HG02678 (cell line): Measurements from ENCODE around the gene SGO2.
"Not testable (repeated sequence)": the region's sequence is repeated elsewhere in the genome, so short reads cannot be mapped to it uniquely, and the experiment has no call there.

Source experiments
- ATAC-seq: cut with Tn5 transposase; IDR thresholded peaks from one replicate; pipeline ENCODE4 v1.9.1; 2021; ENCODE audit warnings: mild to moderate bottlenecking, moderate library complexity; ENCODE audit not compliant: unreplicated experiment

Gene SGO2

DNA sequence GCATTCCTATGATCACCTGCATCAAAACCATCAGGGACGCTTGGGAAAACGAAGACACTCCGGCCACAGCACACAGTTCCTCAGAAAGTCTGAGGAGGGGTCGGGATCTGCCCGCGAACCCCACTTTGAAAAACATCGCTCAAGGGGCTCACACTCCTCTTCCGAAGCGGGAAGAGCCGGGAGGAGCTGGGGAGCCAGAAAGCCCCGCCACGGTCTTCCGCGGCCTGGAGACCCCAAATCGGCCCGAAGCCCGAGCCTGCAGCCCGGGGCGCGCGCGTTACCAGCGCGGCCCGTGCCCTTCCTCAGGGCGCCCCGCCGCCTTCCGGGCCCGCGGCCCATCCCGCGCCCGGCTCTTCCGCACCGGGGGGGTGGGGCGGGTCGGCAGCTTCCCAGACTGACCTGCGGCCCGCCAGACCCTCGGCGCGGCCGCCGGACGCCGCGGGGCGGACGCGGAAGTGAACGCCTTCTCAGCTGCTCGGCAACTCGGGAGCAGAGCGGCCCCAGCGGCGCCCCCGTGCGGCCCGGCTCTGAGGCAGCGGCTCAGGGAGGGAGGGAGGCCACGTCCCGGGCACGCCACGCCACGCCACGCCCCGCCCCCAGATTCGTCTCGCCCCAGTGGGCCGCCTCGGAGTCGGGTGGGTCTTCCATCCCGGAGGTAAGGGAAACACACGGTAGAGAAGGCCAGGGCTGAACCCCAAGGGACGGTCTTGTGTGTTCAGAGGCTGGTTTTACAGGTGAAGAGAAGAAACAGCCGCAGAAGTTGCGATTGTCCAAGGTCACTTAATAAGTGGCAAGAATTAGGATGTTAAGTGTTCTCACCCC lies 16.2 kb upstream of the SGO2 start, which contains the start of gene KCTD18:
KCTD18 (minus strand) TSS at position 457 of the 822 bp plus-strand sequence. CDS start 3,052 bp downstream, outside the sequence.
- peak; percentile 99 for ATAC-seq

DNA sequence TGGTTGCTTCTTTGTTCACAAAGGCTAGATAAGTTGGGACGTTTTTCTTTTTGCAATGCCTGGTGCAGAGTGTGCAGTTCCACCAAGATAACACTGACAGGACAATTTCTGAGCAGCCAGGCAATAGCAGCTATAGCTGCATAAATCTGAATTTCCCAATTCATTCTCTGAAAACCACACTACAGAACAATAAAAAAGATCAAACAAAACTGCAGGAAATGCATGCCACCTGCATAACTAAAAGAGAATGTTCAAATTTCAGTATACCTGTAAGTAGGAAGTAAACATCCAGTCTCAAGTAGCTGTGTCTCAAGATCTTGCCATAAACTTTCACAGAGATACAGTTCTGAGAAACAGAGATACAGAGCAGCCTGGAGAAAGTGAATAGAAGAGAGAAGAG lies 10.9 kb upstream of the SGO2 start:
- no peak for ATAC-seq

DNA sequence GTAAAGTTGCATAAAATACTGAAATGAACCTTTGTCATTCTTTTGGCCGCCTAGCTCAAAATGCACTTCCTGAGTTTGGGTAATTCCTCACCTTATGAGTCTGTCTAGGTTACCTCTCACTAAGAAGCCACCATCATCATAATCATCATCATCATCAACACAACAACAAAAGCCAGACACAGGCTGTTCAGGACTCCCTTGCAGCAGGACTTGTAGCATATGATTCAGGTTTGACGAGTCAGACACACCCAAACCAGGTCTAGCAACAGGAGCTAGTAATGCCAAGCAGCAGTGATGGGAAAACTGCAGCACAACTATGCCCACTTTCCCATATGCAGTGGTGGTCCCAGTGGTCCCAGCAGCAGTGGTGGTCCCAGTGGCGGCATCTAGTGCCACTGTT lies 2.8 kb upstream of the SGO2 start:
- no peak for ATAC-seq

DNA sequence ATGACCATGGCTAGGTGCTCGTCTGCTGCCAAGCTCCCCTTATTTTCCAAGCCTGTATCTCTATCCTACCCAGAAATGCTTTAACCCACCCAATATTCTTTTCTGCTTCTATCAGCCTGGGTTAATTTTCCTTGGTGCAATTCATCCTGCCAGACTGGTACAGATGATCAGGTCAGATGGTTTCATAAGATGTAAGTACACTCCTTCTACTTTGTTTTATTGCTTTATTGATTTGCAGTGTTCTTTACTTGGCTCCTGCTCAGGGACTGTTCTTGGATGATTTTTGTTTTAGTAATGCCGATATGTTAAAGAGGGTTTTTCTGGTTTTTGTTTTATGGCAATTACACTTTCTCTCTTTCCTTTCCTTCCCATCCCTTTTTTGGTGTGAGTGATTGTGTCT lies 2.4 kb upstream of the SGO2 start:
- ATAC-seq: no peak

DNA sequence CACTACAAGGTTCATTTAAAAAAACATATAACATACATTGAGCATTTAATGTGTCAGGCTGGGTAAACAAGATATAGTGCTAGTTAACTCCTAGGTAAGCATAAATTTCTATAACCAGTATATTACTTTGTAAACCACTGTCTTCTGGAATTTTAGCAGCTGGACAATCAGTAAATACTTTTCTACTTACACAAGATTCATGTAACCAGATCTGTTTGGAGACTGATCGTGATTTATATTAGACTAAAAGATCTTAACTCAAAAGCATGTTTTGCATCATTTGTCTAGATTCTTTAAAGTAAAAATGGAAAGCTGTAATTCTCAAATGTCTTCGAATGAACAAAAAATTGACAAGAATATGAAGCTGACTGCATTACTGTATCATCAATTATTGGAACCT lies 941 bp upstream of the SGO2 start:
- ATAC-seq: no peak

DNA sequence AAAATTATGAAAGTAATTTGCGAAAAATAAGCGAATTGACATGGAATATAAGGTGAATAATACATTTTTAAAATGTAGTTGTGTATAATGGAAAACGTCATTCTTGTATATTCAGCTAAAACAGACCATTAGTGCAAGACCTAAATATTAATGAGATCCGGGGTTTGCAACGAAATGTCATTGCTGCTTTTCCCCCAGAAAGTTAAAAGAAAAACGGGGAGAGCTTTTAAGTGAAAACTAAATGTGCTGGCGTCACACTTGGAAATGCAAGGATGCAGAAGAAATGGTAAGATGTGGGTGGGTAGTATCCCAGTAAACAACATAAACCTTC lies 491 bp upstream of the SGO2 start:
- ATAC-seq: no peak

DNA sequence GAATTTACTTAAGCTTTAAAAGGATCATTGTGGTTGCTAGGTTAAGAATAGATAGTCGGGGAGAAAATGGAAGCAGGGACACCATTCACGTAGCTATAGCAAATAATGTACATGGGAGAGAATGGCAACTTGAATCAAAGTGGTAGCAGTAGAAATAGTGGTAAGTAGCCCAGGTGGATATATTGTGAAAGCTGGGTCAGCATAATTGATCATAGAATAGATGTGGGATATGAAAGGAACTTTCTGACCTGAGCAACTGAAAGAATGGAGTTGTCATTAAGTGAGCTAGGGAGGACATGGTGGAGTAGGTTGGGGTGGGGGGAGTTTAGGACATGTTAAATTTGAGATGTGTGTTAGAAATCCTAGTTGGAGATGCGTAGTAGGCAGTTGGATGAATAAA lies 2.2 kb downstream of the SGO2 start:
- no peak for ATAC-seq

DNA sequence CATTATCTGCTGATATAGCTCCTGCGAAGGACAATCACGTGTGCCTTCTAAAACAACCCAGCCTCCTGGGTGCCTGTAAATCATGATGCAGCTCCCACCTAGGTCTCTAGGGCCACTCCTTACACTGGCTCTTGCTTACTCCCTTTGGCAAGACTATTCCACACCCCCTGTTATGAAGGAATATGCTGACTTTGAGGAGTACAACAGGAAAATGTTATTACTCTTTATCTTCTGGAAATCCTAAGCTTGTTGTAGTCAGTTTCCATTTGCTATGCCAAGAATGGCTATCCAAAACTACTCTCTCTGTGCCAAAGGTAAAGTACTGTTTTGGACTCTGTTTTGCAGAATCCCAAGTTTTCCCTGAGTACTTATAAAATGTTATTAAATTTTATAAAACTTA lies 7.7 kb downstream of the SGO2 start:
- ATAC-seq: no peak

DNA sequence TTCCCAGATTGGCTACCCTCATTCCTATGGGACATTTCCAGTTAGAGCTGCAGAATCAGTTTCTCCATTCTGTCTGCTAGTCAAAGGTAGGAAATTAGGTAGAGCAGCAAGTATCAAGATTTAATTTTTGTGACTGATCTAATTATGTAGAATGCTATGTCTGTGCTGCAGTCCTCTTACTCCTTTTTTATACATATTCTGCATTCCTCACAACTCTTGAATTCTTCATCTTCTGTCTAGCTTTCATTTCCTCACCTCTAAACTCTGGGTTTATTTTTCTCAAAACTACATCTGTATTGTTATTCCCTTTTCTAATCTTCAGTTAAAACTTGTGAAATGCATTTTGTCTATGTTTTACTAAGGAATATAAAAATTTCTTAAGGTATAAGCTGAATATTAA lies 8.6 kb downstream of the SGO2 start:
- ATAC-seq: no peak

DNA sequence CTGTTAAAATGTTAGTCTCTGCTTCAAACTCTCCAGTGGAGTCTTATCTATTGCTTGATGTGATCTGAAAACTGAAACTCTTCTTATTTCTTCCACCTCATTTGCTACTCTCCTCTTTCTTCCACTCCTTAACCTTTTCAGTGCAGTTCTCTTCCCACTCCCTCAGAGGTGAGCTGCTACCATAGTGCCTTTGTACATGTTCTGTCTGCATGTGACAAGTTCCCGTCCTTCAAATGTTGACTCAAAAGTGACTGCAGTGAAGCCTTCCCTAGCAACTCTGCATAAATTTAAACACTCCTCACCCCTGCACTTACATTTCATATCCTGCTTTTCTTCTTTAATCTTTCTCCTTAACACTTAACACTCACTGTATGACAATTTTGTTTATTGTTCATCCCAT lies 12.1 kb downstream of the SGO2 start:
- ATAC-seq: no peak

DNA sequence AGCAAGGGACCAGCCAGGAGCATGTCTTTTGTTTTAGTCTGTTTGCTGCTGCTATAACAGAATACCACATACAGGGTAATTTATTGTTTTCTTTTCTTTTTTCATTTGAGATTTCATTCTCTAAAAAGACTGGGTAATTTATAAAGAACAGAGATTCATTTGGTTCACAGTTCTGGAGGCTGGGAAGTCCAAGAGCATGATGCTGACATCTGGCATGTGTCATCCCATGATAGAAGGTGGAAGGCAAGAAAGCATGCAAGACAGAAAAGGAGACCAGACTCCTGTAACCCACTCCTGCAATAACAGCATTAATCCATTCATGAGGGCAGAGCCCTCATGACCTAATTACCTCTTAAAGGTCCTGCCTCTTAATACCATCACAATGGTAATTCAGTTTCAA lies 14.8 kb downstream of the SGO2 start:
- ATAC-seq: no peak

DNA sequence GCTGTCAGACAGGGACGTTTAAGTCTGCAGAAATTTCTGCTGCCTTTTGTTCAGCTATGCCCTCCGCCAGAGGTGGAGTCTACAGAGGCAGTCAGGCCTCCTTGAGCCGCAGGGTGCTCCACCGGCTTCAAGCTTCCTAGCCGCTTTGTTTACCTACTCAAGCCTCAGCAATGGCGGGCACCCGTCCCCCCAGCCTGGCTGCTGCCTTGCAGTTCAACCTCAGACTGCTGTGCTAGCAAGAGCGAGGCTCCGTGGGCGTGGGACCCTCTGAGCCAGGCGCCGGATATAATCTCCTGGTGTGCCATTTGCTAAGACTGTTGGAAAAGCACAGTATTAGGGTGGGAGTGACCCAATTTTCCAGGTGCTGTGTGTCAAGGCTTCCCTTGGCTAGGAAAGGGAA lies 40.6 kb downstream of the SGO2 start:
- not testable (repeated sequence) for ATAC-seq

DNA sequence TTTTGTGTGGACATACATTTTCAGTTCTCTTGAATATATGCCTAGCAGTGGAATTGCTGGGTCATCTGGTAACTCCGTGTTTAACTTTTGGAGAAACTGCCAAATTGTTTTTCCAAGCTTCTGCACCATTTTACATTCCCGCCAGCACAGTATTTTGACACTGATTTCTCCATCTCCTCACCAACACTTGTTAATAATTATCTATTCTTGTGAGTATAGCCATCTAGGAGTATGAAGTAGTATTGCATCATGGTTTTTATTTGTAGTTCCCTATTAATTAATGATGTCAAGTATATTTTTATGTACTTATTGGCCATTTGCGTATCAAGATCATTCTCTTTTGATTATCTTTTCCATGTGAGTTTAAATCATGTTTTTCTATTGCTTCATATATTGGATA lies 41.9 kb downstream of the SGO2 start:
- no peak for ATAC-seq

DNA sequence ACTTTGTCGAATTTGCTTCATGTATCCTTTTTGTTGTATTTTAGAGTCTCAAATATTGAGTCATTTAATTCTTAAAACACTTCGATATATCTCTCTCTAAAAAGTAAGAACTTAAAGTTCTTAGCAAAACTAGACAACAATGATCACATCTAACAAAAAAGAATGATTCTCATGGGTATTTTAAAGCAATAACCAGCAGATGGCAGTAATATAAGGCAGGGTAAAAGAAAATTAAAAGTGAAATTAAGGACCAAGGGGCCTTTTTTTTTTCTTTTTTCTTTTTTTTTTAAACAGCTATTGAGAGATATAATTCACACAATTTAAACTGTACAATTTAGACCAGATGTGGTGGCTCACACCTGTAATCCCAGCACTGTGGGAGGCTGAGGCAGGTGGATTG lies 50.0 kb downstream of the SGO2 start:
- no peak for ATAC-seq

DNA sequence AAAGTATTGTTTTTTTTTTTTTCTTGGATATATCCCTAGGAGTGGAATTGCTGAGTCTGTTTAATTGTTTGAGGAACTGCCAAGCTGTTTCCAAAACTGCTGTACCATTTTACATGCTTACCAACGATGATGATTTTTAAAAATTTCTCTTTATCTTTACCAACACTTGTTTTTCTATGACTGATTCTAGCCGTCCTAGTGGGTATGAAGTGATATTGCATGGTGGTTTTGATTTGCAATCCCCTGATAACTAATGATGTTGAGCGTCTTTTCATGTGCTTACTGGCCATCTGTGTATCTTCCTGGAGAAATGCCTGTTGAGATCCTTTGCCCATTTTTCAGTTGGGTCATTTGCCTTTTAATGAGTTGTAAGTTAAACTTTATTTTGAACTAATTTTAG lies 51.0 kb downstream of the SGO2 start:
- no peak for ATAC-seq

DNA sequence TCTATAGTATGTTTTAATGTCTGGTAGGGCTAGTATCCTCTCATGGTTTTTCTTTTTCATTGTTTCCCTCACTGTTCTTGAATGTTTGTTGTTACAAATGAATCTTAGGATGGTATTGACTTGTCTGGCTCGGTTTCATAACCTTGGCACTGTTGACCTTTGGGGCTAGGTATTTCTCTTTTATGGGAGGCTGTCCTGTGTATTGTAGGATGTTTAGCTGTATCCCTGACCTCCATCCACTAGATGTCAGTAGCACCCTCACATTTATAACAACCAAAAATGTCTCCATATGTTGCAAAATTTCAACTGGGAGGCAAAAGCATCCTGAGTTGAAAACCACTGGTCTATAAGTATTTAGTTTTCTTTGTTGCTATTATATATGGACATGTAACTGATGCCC lies 52.8 kb downstream of the SGO2 start:
- peak; percentile 51 for ATAC-seq

DNA sequence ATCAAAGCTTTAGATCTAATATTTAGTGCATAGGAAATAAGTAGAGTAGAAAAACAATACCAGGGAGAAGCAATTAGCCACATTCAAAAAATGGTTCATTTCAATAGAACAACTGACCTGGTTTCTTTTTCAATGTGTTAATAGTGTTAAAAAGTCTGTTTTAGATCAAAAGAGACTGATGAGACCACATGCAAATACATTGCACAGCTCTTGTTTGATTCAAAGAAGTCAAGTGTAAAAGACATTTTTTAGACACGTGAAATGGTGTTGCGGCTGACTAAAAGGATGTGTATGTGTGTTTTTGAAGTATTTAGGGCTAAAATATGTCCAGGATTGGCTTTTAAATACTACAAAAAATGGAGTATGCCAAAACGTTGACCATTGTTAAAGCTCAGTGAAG lies 58.6 kb downstream of the SGO2 start:
- peak; percentile 60 for ATAC-seq

DNA sequence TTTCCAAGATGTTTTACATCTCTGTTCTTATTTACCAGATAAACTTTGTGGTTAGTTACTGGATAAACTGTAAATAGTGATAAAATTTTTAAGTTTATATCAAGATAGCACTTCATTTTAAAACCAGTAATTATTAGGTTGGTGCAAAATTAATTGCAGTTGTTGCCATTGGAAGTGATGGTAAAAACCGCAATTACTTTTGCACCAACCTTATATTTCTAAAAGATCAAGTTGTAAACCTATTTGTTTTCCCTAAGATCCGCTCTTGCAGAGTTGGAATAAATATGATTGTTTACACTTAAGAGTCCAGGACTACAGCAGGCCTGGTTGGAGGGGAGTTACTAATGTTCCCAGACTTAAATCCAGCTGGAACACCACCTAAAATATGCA lies 59.3 kb downstream of the SGO2 start:
- no peak for ATAC-seq

DNA sequence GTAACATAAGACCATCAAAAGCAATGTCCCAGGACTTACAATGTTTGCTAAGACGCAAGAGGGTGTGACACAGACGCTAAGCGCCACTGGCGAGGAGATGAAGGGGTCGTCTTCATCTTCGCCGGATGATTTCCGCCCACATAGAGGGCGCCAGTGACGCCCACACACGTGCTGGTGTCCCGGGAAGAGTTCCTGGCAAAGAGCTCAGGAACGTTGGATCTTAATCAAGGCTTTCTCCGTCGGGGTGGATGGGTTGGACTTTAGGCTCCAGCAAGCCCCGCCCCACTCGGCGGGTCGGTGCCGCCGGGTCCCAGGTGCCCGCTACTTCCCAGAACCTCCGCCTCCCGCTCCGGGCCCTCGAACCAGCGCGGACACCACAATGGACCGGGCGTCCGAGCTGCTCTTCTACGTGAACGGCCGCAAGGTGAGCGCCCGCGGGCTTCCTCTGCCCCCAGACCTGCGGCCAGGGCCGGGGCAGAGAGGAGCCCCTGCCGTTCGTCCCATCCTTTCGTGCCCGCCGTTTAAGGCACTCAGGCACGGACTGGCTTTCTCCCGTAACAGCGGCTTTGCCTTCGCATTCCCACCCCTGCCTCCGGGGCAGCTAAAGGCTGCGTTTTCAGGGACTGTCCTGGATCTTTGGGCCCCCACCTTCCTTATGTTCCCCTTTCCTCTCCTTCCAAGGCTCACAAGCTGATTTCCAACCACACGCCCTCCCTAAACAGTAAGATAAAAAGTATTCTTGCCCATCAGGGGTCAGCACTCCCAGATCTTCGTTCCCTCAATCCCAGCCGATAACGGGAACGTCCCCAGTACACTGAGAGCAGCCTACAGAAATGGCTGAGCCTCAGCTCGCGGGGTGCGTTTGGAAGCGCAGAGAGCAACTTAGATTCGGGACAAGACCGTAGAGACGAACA lies 60.0 kb downstream of the SGO2 start, which contains the start of gene AOX1:
AOX1 (plus strand) TSS at position 285 of the 914 bp plus-strand sequence; CDS start at position 380, 95 bp downstream.
- ATAC-seq: no peak

DNA sequence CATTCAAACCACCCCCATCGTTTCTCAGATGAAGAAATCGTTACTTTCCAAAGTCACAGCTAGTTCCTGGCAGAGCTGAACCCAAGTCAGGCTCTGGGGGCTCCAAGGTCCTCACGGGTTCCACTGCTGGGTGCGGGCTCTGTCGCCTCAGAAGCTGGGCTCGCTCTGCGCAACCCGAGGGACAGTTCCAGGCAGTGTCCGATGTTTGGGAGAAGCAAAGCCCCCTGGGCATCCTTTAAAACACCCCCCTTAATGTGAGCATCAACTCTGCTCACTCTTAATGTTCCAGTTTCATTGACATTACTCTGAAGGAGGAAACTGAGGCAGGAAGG lies 60.6 kb downstream of the SGO2 start:
- no peak for ATAC-seq

DNA sequence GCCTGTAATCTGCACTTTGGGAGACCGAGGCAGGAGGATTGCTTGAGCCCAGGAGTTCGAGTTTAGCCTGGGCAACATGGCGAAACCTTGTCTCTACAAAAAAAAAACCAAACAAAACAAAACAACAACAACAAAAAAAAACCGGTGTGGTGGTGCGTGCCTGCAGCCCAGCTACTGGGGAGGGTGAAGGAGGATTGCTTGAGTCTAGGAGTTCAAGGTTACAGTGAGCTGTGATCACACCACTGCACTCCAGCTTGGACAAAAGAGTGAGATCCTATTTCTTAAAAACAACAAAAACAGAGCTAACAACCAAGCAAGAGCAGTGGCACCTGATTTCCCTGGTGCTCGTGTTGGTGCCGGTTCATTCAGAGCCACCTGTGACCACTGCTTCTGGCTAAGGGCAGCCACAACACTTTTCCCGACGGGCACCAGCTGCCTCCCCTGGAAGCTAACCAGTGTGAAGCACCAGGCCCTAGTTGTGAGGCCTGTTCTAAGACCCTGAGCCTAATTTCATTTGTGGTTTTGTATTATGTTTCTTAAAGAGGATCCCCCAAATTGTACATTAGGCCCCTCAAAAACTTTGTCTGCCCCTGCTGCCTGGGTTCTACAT lies 61.1 kb downstream of the SGO2 start:
- ATAC-seq: no peak
